ENCODE results near the gene CELSR1.

Gene CELSR1

GRCh38 chr22:46585340-46586122, 48.1 kb upstream of the CELSR1 start:
- H3K27ac ChIP-seq (ENCODE audit: poor library complexity, severe bottlenecking): no peak overlapping the region
- ATAC-seq (ENCODE audit: low read depth) (no peak), DNase-seq (ENCODE audit: low spot score) (no peak)
- no peaks in the 10 kb centered on the region for H3K4me1 ChIP-seq (ENCODE audit: insufficient read depth, poor library complexity, severe bottlenecking)
- no peaks in the 10 kb centered on the region for H3K27me3 ChIP-seq (ENCODE audit: insufficient read depth, poor library complexity, severe bottlenecking)
- no peak for TF ChIP-seq CTCF (IDR thresholded peaks at IDR 0.05; ENCODE audit: poor library complexity, severe bottlenecking)
- H3K4me3 ChIP-seq (ENCODE audit: severe bottlenecking): no peak overlapping the region
- no peaks in the 10 kb centered on the region for H3K9me3 ChIP-seq (ENCODE audit: severe bottlenecking)
- H3K36me3 ChIP-seq (ENCODE audit: low read depth): no peaks in the 10 kb centered on the region

- no peak for ATAC-seq (ENCODE audit: low read depth)
- Histone ChIP-seq H3K4me3 (ENCODE audit: severe bottlenecking) (no peak overlapping the region), H3K27ac (ENCODE audit: poor library complexity, severe bottlenecking) (no peak overlapping the region), H3K36me3 (ENCODE audit: low read depth) (no peaks in the 10 kb centered on the region), H3K4me1 (ENCODE audit: insufficient read depth, poor library complexity, severe bottlenecking) (no peaks in the 10 kb centered on the region), H3K27me3 (ENCODE audit: insufficient read depth, poor library complexity, severe bottlenecking) (no peaks in the 10 kb centered on the region), H3K9me3 (ENCODE audit: severe bottlenecking) (no peaks in the 10 kb centered on the region)
- no peak for TF ChIP-seq CTCF (IDR thresholded peaks at IDR 0.05; ENCODE audit: poor library complexity, severe bottlenecking)
- peak; percentile 46 for DNase-seq (ENCODE audit: low spot score)
These were observed 46.9 kb upstream of the CELSR1 start for GRCh38 chr22:46584081-46584921.

- peak; percentile 45 for DNase-seq (ENCODE audit: low spot score)
- no peak overlapping the region for H3K4me3 ChIP-seq (ENCODE audit: severe bottlenecking)
- TF ChIP-seq CTCF (IDR thresholded peaks at IDR 0.05; ENCODE audit: poor library complexity, severe bottlenecking): no peak
- H3K4me1 ChIP-seq (ENCODE audit: insufficient read depth, poor library complexity, severe bottlenecking): no peaks in the 10 kb centered on the region
- H3K36me3 ChIP-seq (ENCODE audit: low read depth): no peaks in the 10 kb centered on the region
- H3K27me3 ChIP-seq (ENCODE audit: insufficient read depth, poor library complexity, severe bottlenecking): no peaks in the 10 kb centered on the region
- no peak for ATAC-seq (ENCODE audit: low read depth)
- H3K27ac ChIP-seq (ENCODE audit: poor library complexity, severe bottlenecking): no peak overlapping the region
- H3K9me3 ChIP-seq (ENCODE audit: severe bottlenecking): no peaks in the 10 kb centered on the region
These were observed 46.2 kb upstream of the CELSR1 start for GRCh38 chr22:46583571-46583970.

GRCh38 chr22:46582281-46582933, 45.0 kb upstream of the CELSR1 start:
- DNase-seq (ENCODE audit: low spot score) (peak; percentile 54), ATAC-seq (ENCODE audit: low read depth) (no peak)
- H3K4me1 ChIP-seq (ENCODE audit: insufficient read depth, poor library complexity, severe bottlenecking): peaks cover 4% of the 10 kb centered on the region
- no peaks in the 10 kb centered on the region for H3K36me3 ChIP-seq (ENCODE audit: low read depth)
- H3K27ac ChIP-seq (ENCODE audit: poor library complexity, severe bottlenecking): no peak overlapping the region
- H3K27me3 ChIP-seq (ENCODE audit: insufficient read depth, poor library complexity, severe bottlenecking): no peaks in the 10 kb centered on the region
- TF ChIP-seq CTCF (IDR thresholded peaks at IDR 0.05; ENCODE audit: poor library complexity, severe bottlenecking): no peak
- H3K9me3 ChIP-seq (ENCODE audit: severe bottlenecking): no peaks in the 10 kb centered on the region
- no peak overlapping the region for H3K4me3 ChIP-seq (ENCODE audit: severe bottlenecking)

All from RWPE2 (cell line).